ENCODE measurements around the gene CMTM5. TPM values are rescaled to one million over a fixed set of nuclear protein-coding genes. Genes with fewer than 3 reads are reported as not detected.

The CMTM5 gene
- total RNA-seq, 1 experiment from 2014 or later: not detected

- TF ChIP-seq TCF7L2 (IDR thresholded peaks at IDR 0.05; ENCODE audit: borderline replicate concordance, extremely low read depth, insufficient read depth, insufficient read length) (no peak), EZH2 (IDR thresholded peaks at IDR 0.05) (no peak), JUND (IDR thresholded peaks at IDR 0.05) (no peak), ZFX (IDR thresholded peaks at IDR 0.05) (no peak), CTCF (IDR thresholded peaks at IDR 0.05 in 2 of 3, conservative IDR thresholded peaks at IDR 0.05 in 1 of 3; ENCODE audit: borderline replicate concordance in 1 of 3, insufficient read depth in 1 of 3, low read depth in 2 of 3, low read length in 2 of 3) (no peak), SP1 (IDR thresholded peaks at IDR 0.05; ENCODE audit: low read depth) (no peak), POLR2A (IDR thresholded peaks at IDR 0.05; ENCODE audit: borderline replicate concordance, extremely low read depth, insufficient read depth, insufficient read length) (no peak), EZH2phosphoT487 (IDR thresholded peaks at IDR 0.05; ENCODE audit: borderline replicate concordance) (no peak)
Measured at GRCh38 chr14:23387916-23388882, 11.4 kb downstream of the CMTM5 start (continued).

DNA sequence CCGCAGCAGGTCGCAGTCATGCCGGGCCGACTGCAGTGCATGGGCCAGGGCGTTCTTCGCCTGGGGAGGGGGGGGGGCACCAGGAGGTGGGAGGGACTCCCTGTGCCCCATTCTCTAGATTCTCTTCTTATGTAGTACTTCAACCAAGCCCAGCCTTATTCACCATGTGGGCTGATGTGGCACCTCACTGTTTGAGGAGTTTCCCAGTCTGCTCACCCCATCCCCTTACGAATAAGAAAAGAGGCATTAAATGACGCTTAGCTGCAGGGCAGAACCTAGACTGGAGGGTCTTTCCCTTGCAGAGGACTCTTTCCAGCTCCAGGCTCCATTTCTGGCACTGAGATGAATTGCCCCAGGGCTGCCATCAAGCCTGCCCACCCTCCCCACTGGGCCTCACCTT, 12.2 kb downstream of the CMTM5 start:
- Histone ChIP-seq H3K36me3 (ENCODE audit: control insufficient read depth in 1 of 2, insufficient read depth in 2 of 2, low read length in 2 of 2) (no peaks in the 10 kb centered on the region), H3K9me2 (ENCODE audit: insufficient read depth) (no peaks in the 10 kb centered on the region), H4K20me1 (ENCODE audit: insufficient read depth) (no peaks in the 10 kb centered on the region), H3K27ac (ENCODE audit: low read depth, low read length) (no peak overlapping the region), H3K9me3 (ENCODE audit: control insufficient read depth in 1 of 2, insufficient read depth in 1 of 2, low read depth in 1 of 2, low read length in 2 of 2) (no peaks in the 10 kb centered on the region), H3K9ac (ENCODE audit: low read length) (no peak overlapping the region), H3K4me1 (ENCODE audit: control insufficient read depth in 1 of 2, insufficient read depth in 2 of 2, low read length in 2 of 2) (no peaks in the 10 kb centered on the region), H3K27me3 (ENCODE audit: insufficient read depth, low read length) (peaks cover 13% of the 10 kb centered on the region; the same call in 1 of the 2 replicates), H3K79me2 (ENCODE audit: insufficient read depth, low read length) (no peaks in the 10 kb centered on the region), H2AFZ (ENCODE audit: low read depth, low read length, poor library complexity, severe bottlenecking) (no peak overlapping the region), H3K4me3 (replicated peaks in 1 of 2; ENCODE audit: low read depth in 1 of 2, low read length in 2 of 2) (no peak overlapping the region), H3K4me2 (ENCODE audit: low read length) (no peak overlapping the region)
- ATAC-seq (no peak), DNase-seq (ENCODE audit: low read depth, low spot score) (no peak)
- no peak for TF ChIP-seq POLR2A (IDR thresholded peaks at IDR 0.05; ENCODE audit: borderline replicate concordance, extremely low read depth, insufficient read depth, insufficient read length)
- no peak for TF ChIP-seq POLR2AphosphoS5 (IDR thresholded peaks at IDR 0.05; ENCODE audit: low read depth, low read length)
- TF ChIP-seq SRF (IDR thresholded peaks at IDR 0.05; ENCODE audit: low read depth): no peak
- no peak for TF ChIP-seq SP1 (IDR thresholded peaks at IDR 0.05; ENCODE audit: low read depth)
- TF ChIP-seq EGR1 (IDR thresholded peaks at IDR 0.05; ENCODE audit: low read depth): no peak
- TF ChIP-seq JUND (IDR thresholded peaks at IDR 0.05): no peak
- TF ChIP-seq ZNF274 (IDR thresholded peaks at IDR 0.05; ENCODE audit: low read depth, low read length): no peak
- no peak for TF ChIP-seq CEBPB (IDR thresholded peaks at IDR 0.05; ENCODE audit: low read depth)
- ChIA-PET CTCF (interaction anchor here (1.0 kb wide), 1 partner anchor 9 kb away, joined by 5 read pairs; no protein-coding TSS in a partner anchor), POLR2A (no interaction called here), RAD21 (ENCODE audit: low non-redundant PET in 1 of 2, low total read pairs in 2 of 2, uncharacterized antibody in 2 of 2, unreplicated experiment in 2 of 2) (no interaction called here)
- no TSS peak for BruUV-seq (replicated peaks)
- intact Hi-C loops (cut with micrococcal nuclease): no loop called here

Measured in HCT116 (cell line).